Measurements from ENCODE around the gene HMGB1. TPM values are rescaled to one million over a fixed set of nuclear protein-coding genes. Genes with fewer than 3 reads are reported as not detected.
A peak's percentile ranks its signal among the peaks of the same experiment; 100 is the strongest.

Gene HMGB1
- total and polyA plus RNA-seq, 2 donors (not counting 3 experiments of a cell fraction or from before 2014, with no cell fraction given): 111 to 670 TPM

DNA sequence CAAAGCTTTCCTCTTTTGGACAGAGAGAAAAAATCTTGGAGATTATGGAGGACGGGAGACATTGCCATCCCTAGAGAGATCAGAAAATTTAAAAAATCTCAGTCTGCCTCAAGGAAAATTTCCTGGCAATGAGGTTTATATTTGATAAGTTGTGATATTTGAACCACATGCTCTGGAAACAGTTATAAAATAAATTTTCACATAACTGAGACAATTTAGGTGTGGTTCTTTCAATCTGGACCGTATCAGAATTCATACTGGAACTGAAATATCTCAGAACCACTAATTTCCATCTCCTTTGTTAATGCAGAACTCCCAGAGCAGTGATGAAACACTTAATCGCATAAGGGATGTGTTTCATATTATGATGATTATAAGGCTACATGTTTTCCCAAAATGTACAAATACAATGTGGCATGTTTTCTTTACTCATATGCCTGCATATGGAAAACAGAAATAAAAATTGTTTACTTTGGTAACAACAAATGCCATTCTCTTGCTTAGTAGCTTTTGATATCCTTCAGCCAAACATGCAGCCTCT is 29.8 kb downstream of the HMGB1 start:
- CTCF ChIA-PET: interaction anchor here (1.3 kb wide), 1 partner anchor 146 kb away, joined by 4 read pairs; no protein-coding TSS in a partner anchor
- H3K79me2 ChIP-seq (ENCODE audit: control insufficient read depth, insufficient read depth, low read length): no peaks in the 10 kb centered on the region
- TF ChIP-seq POLR2A (IDR thresholded peaks at IDR 0.05; ENCODE audit: low read depth, low read length): no peak
- no peak for TF ChIP-seq MYC (IDR thresholded peaks at IDR 0.05; ENCODE audit: low read depth, low read length)
- no peak for TF ChIP-seq EZH2 (IDR thresholded peaks at IDR 0.05; ENCODE audit: borderline replicate concordance, low read depth, low read length, severe bottlenecking)
- intact Hi-C loops (cut with micrococcal nuclease) (no loop called here), dilution Hi-C loops (cut with MboI; ENCODE audit: extremely low pct_ligation_motif_present, low sequenced_read_pairs) (no loop called here)
- H3K4me1 ChIP-seq (ENCODE audit: control insufficient read depth, extremely low read depth, insufficient read depth, low read length): no peaks in the 10 kb centered on the region
- H4K20me1 ChIP-seq (replicated peaks; ENCODE audit: control insufficient read depth, extremely low read depth, insufficient read depth, low read length): no peaks in the 10 kb centered on the region
- no peak overlapping the region for H3K9ac ChIP-seq (replicated peaks; ENCODE audit: extremely low read depth, insufficient read depth, low read length)
- H3K9me3 ChIP-seq (replicated peaks; ENCODE audit: control insufficient read depth, insufficient read depth, low read length): no peaks in the 10 kb centered on the region
- H3K4me2 ChIP-seq (ENCODE audit: insufficient read depth, low read length): no peak overlapping the region
- H3K27ac ChIP-seq (ENCODE audit: insufficient read depth, low read depth, low read length): no peak overlapping the region
- H2AFZ ChIP-seq (ENCODE audit: low read depth, low read length): no peak overlapping the region
- H3K4me3 ChIP-seq (replicated peaks in 1 of 3; ENCODE audit: insufficient read depth in 1 of 3, low read depth in 1 of 3, low read length in 3 of 3): no peak overlapping the region
- FAIRE-seq: no peak
- POLR2A ChIA-PET: no interaction called here
- BruUV-seq (replicated peaks): no TSS peak
- H3K36me3 ChIP-seq (ENCODE audit: control insufficient read depth in 2 of 2, extremely low read depth in 1 of 2, insufficient read depth in 2 of 2, low read length in 2 of 2): no peaks in the 10 kb centered on the region
- DNase-seq (ENCODE audit: low read depth, low spot score): no peak
- peaks cover 5 to 6% of the 10 kb centered on the region in 2 experiments for H3K27me3 ChIP-seq (ENCODE audit: control insufficient read depth in 2 of 2, insufficient read depth in 2 of 2, low read length in 2 of 2)
- H3K9me1 ChIP-seq (replicated peaks; ENCODE audit: control insufficient read depth, extremely low read depth, insufficient read depth, low read length): no peaks in the 10 kb centered on the region

DNA sequence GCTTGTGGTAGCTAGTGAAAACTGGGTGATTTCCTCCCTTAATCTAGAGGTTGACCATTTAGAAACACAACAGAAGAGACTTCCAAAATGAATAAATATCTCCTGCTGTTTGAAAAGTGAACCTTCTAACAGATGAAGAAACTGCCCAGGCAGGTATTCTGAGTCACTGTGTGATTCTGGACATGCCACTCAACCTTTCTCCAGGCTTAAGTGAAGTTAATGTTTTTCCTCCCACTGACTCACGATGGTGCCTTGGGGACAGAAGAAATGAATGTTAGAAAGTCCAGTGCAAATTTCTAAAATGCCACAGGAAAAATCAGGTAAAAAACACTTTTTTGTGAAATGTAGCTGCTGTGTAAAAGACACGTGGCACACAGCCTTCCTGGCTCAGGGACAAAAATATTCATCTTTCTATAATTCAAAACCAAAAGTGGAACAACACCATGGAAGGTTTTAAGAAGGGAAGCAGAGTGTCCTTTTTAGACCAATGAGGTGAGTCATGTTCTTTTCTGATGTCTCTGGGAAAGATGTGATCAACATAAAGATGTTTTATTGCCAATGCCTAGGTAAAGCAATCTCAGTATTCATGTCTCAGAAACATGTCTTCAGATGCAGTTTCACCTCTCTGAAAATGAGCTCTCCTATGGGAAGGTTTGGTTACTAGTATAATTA is 34.3 kb downstream of the HMGB1 start:
- H3K4me1 ChIP-seq (ENCODE audit: control insufficient read depth, extremely low read depth, insufficient read depth, low read length): peaks cover 13% of the 10 kb centered on the region
- peaks cover 1 to 2% of the 10 kb centered on the region in 2 experiments for H3K27me3 ChIP-seq (ENCODE audit: control insufficient read depth in 2 of 2, insufficient read depth in 2 of 2, low read length in 2 of 2)
- ChIA-PET POLR2A (no interaction called here), CTCF (interaction anchor here (0.9 to 2.0 kb wide), 4 partner anchors 9 to 299 kb away, joined by 3 to 11 read pairs (median 5); partner anchors contain the start of gene UBE2L5)
- DNase-seq (ENCODE audit: low read depth, low spot score) (no peak), FAIRE-seq (no peak)
- no peak overlapping the region for H2AFZ ChIP-seq (ENCODE audit: low read depth, low read length)
- BruUV-seq (replicated peaks): no TSS peak
- no peaks in the 10 kb centered on the region for H4K20me1 ChIP-seq (replicated peaks; ENCODE audit: control insufficient read depth, extremely low read depth, insufficient read depth, low read length)
- no peaks in the 10 kb centered on the region for H3K9me3 ChIP-seq (replicated peaks; ENCODE audit: control insufficient read depth, insufficient read depth, low read length)
- intact Hi-C loops (cut with micrococcal nuclease) (loop anchor here (2.0 kb wide), 1 partner anchor 13 kb away; no protein-coding TSS in a partner anchor), dilution Hi-C loops (cut with MboI; ENCODE audit: extremely low pct_ligation_motif_present, low sequenced_read_pairs) (no loop called here)
- H3K4me3 ChIP-seq (replicated peaks in 1 of 3; ENCODE audit: insufficient read depth in 1 of 3, low read depth in 1 of 3, low read length in 3 of 3): no peak overlapping the region
- no peak overlapping the region for H3K27ac ChIP-seq (ENCODE audit: insufficient read depth, low read depth, low read length)
- H3K9me1 ChIP-seq (replicated peaks; ENCODE audit: control insufficient read depth, extremely low read depth, insufficient read depth, low read length): no peaks in the 10 kb centered on the region
- H3K9ac ChIP-seq (replicated peaks; ENCODE audit: extremely low read depth, insufficient read depth, low read length): no peak overlapping the region
- no peak overlapping the region for H3K4me2 ChIP-seq (ENCODE audit: insufficient read depth, low read length)
- H3K79me2 ChIP-seq (ENCODE audit: control insufficient read depth, insufficient read depth, low read length): no peaks in the 10 kb centered on the region
- TF ChIP-seq JUN (IDR thresholded peaks at IDR 0.05; ENCODE audit: borderline replicate concordance, insufficient read depth, insufficient read length, low read depth) (no peak), FOS (IDR thresholded peaks at IDR 0.05; ENCODE audit: borderline replicate concordance, insufficient read depth, low read length) (peak; percentile 16), POLR2A (IDR thresholded peaks at IDR 0.05; ENCODE audit: low read depth, low read length) (no peak)
- H3K36me3 ChIP-seq (ENCODE audit: control insufficient read depth in 2 of 2, extremely low read depth in 1 of 2, insufficient read depth in 2 of 2, low read length in 2 of 2): no peaks in the 10 kb centered on the region

Measured in endothelial cell of umbilical vein (primary cell).